Measurements from ENCODE around the gene MYO9B.
"Not testable (repeated sequence)": the region's sequence is repeated elsewhere in the genome, so short reads cannot be mapped to it uniquely, and the experiment has no call there.

Gene MYO9B

GRCh38 chr19:17183858-17184321, 108.3 kb downstream of the MYO9B start:
- DNase-seq (ENCODE audit: low read depth in 3 of 3): no peak

GRCh38 chr19:17184371-17184841, 108.8 kb downstream of the MYO9B start:
- peak in 1 of 3 experiments; percentile 26 for DNase-seq (ENCODE audit: low read depth in 3 of 3)

- no peak for DNase-seq (ENCODE audit: low read depth in 3 of 3)
Observed at GRCh38 chr19:17185590-17185989, 110.0 kb downstream of the MYO9B start.

- not testable (repeated sequence) for DNase-seq (ENCODE audit: low read depth in 3 of 3)
Observed at GRCh38 chr19:17191736-17192135, 116.2 kb downstream of the MYO9B start.

GRCh38 chr19:17192751-17193150, 117.2 kb downstream of the MYO9B start:
- no peak for DNase-seq (ENCODE audit: low read depth in 3 of 3)

GRCh38 chr19:17194608-17195007, 119.0 kb downstream of the MYO9B start:
- DNase-seq (ENCODE audit: low read depth in 3 of 3): no peak

GRCh38 chr19:17195106-17195505, 119.5 kb downstream of the MYO9B start:
- DNase-seq (ENCODE audit: low read depth in 3 of 3): no peak

- no peak for DNase-seq (ENCODE audit: low read depth in 3 of 3)
Observed at GRCh38 chr19:17196610-17197009, 121.0 kb downstream of the MYO9B start.

GRCh38 chr19:17197666-17198065, 122.1 kb downstream of the MYO9B start:
- DNase-seq (ENCODE audit: low read depth in 3 of 3): no peak

GRCh38 chr19:17200408-17201079, 125.0 kb downstream of the MYO9B start:
- DNase-seq (ENCODE audit: low read depth in 3 of 3): no peak

- peak in 1 of 3 experiments; percentile 31 for DNase-seq (ENCODE audit: low read depth in 3 of 3)
Observed at GRCh38 chr19:17202249-17202648, 126.7 kb downstream of the MYO9B start.

- no peak for DNase-seq (ENCODE audit: low read depth in 3 of 3)
Observed at GRCh38 chr19:17202713-17203112, 127.1 kb downstream of the MYO9B start.

- peak in 2 of 3 experiments; percentile 33 to 63 for DNase-seq (ENCODE audit: low read depth in 3 of 3)
Observed at GRCh38 chr19:17205237-17206140, 129.9 kb downstream of the MYO9B start.

GRCh38 chr19:17206736-17207581, 131.4 kb downstream of the MYO9B start:
- DNase-seq (ENCODE audit: low read depth in 3 of 3): no peak

- peak in 2 of 3 experiments; percentile 11 to 65 for DNase-seq (ENCODE audit: low read depth in 3 of 3)
Observed at GRCh38 chr19:17209126-17210036, 133.8 kb downstream of the MYO9B start.

GRCh38 chr19:17210296-17210695, 134.7 kb downstream of the MYO9B start:
- no peak for DNase-seq (ENCODE audit: low read depth in 3 of 3)

GRCh38 chr19:17211547-17212446, 136.2 kb downstream of the MYO9B start:
- no peak for DNase-seq (ENCODE audit: low read depth in 3 of 3)

- DNase-seq (ENCODE audit: low read depth in 3 of 3): no peak
Observed at GRCh38 chr19:17213334-17213733, 137.8 kb downstream of the MYO9B start.

- no peak for DNase-seq (ENCODE audit: low read depth in 3 of 3)
Observed at GRCh38 chr19:17214508-17215126, 139.0 kb downstream of the MYO9B start.
